ENCODE data around the gene KLF14. TPM values are rescaled to one million over a fixed set of nuclear protein-coding genes. Genes with fewer than 3 reads are reported as not detected.

The KLF14 gene
- not detected in 2 replicates for total RNA-seq
- polyA plus RNA-seq, result 0.01 TPM in 1 of 2 replicates, not detected in the other
- polyA plus RNA-seq (2011; cell fraction: cytosol; rRNA removed), result not detected in 2 replicates
- polyA plus RNA-seq (2011; cell fraction: nucleus; rRNA removed), result not detected in 2 replicates
- polyA plus RNA-seq (2012), result not detected in 2 replicates
- polyA minus RNA-seq, result not detected in 2 replicates
- not detected for polyA minus RNA-seq (2011; cell fraction: cytosol; rRNA and poly(A)+ RNA removed)
- not detected in 2 replicates for polyA minus RNA-seq (2011; cell fraction: nucleus; rRNA and poly(A)+ RNA removed)
- Bru-seq, nascent RNA, result not detected
- BruChase-seq, experiment 1, labeled RNA remaining after a 6-hour chase, result not detected
- not detected for BruChase-seq, experiment 2, labeled RNA remaining after a 2-hour chase
- long read RNA-seq, result 0 reads

- CTCF ChIA-PET, result interaction anchor here (1.0 to 1.5 kb wide), 4 partner anchors 9 to 663 kb away, joined by 3 to 11 read pairs (median 4); no protein-coding TSS in a partner anchor
- intact Hi-C loops (cut with micrococcal nuclease), result no loop called here
- no peak within 1 kb of the TSS for H3K9ac ChIP-seq (replicated peaks; ENCODE audit: extremely low read depth, insufficient read depth, low read length)
Observed at GRCh38 chr7:130733931-130734814, at the start of gene KLF14. KLF14 (minus strand) TSS chr7:130734207; CDS start chr7:130734033, 174 bp downstream.

GRCh38 chr7:130781346-130781745 lies 47.3 kb upstream of the KLF14 start:
- H3K9ac ChIP-seq (replicated peaks; ENCODE audit: extremely low read depth, insufficient read depth, low read length), result no peak overlapping the region

More at GRCh38 chr7:130733931-130734814, at the start of gene KLF14:
- Histone ChIP-seq H3K36me3 (ENCODE audit: control insufficient read depth in 2 of 2, extremely low read depth in 1 of 2, insufficient read depth in 2 of 2, low read length in 2 of 2) (no peaks in the 10 kb centered on the region), H3K9me3 (replicated peaks; ENCODE audit: control insufficient read depth, insufficient read depth, low read length) (peaks cover 10% of the 10 kb centered on the region), H3K4me1 (ENCODE audit: control insufficient read depth, extremely low read depth, insufficient read depth, low read length) (peaks cover 6% of the 10 kb centered on the region), H3K27ac (ENCODE audit: insufficient read depth, low read depth, low read length) (no peak within 1 kb of the TSS), H3K27me3 (ENCODE audit: control insufficient read depth in 2 of 2, insufficient read depth in 2 of 2, low read length in 2 of 2) (peaks cover 43 to 90% of the 10 kb centered on the region in 2 experiments), H3K9me1 (replicated peaks; ENCODE audit: control insufficient read depth, extremely low read depth, insufficient read depth, low read length) (no peaks in the 10 kb centered on the region), H3K4me2 (ENCODE audit: insufficient read depth, low read length) (peak within 1 kb of the TSS; percentile 100), H3K79me2 (ENCODE audit: control insufficient read depth, insufficient read depth, low read length) (no peaks in the 10 kb centered on the region), H3K4me3 (replicated peaks in 1 of 3; ENCODE audit: insufficient read depth in 1 of 3, low read depth in 1 of 3, low read length in 3 of 3) (peak within 1 kb of the TSS; percentile 64 to 93 (median 83)), H4K20me1 (replicated peaks; ENCODE audit: control insufficient read depth, extremely low read depth, insufficient read depth, low read length) (no peaks in the 10 kb centered on the region), H2AFZ (ENCODE audit: low read depth, low read length) (peak within 1 kb of the TSS; percentile 67)
- no TSS peak for BruUV-seq (replicated peaks)
- TF ChIP-seq FOS (IDR thresholded peaks at IDR 0.05; ENCODE audit: borderline replicate concordance, insufficient read depth, low read length), result no peak
- TF ChIP-seq GATA2 (IDR thresholded peaks at IDR 0.05; ENCODE audit: insufficient read depth, insufficient read length, low read depth, low read length), result no peak
- no peak for TF ChIP-seq MYC (IDR thresholded peaks at IDR 0.05; ENCODE audit: low read depth, low read length)
- no peak for TF ChIP-seq EZH2 (IDR thresholded peaks at IDR 0.05; ENCODE audit: borderline replicate concordance, low read depth, low read length, severe bottlenecking)
- DNase-seq (ENCODE audit: low read depth, low spot score), result no peak
- POLR2A ChIA-PET, result no interaction called here
- FAIRE-seq, result peak; percentile 55
- dilution Hi-C loops (cut with MboI; ENCODE audit: extremely low pct_ligation_motif_present, low sequenced_read_pairs), result no loop called here

More at GRCh38 chr7:130781346-130781745, 47.3 kb upstream of the KLF14 start:
- BruUV-seq (replicated peaks), result no TSS peak
- POLR2A ChIA-PET, result no interaction called here
- no peaks in the 10 kb centered on the region for H3K79me2 ChIP-seq (ENCODE audit: control insufficient read depth, insufficient read depth, low read length)
- intact Hi-C loops (cut with micrococcal nuclease) (no loop called here), dilution Hi-C loops (cut with MboI; ENCODE audit: extremely low pct_ligation_motif_present, low sequenced_read_pairs) (no loop called here)
- FAIRE-seq (no peak), DNase-seq (ENCODE audit: low read depth, low spot score) (no peak)
- peaks cover 19 to 37% of the 10 kb centered on the region in 2 experiments for H3K27me3 ChIP-seq (ENCODE audit: control insufficient read depth in 2 of 2, insufficient read depth in 2 of 2, low read length in 2 of 2)
- CTCF ChIA-PET, result no interaction called here
- no peak overlapping the region for H3K4me3 ChIP-seq (replicated peaks in 1 of 3; ENCODE audit: insufficient read depth in 1 of 3, low read depth in 1 of 3, low read length in 3 of 3)
- no peaks in the 10 kb centered on the region for H3K9me3 ChIP-seq (replicated peaks; ENCODE audit: control insufficient read depth, insufficient read depth, low read length)
- H2AFZ ChIP-seq (ENCODE audit: low read depth, low read length), result no peak overlapping the region
- no peak overlapping the region for H3K4me2 ChIP-seq (ENCODE audit: insufficient read depth, low read length)
- no peak for TF ChIP-seq GATA2 (IDR thresholded peaks at IDR 0.05; ENCODE audit: insufficient read depth, insufficient read length, low read depth, low read length)
- TF ChIP-seq POLR2A (IDR thresholded peaks at IDR 0.05; ENCODE audit: low read depth, low read length), result no peak
- H3K9me1 ChIP-seq (replicated peaks; ENCODE audit: control insufficient read depth, extremely low read depth, insufficient read depth, low read length), result no peaks in the 10 kb centered on the region
- H4K20me1 ChIP-seq (replicated peaks; ENCODE audit: control insufficient read depth, extremely low read depth, insufficient read depth, low read length), result no peaks in the 10 kb centered on the region
- no peaks in the 10 kb centered on the region for H3K36me3 ChIP-seq (ENCODE audit: control insufficient read depth in 2 of 2, extremely low read depth in 1 of 2, insufficient read depth in 2 of 2, low read length in 2 of 2)
- H3K4me1 ChIP-seq (ENCODE audit: control insufficient read depth, extremely low read depth, insufficient read depth, low read length), result no peaks in the 10 kb centered on the region
- H3K27ac ChIP-seq (ENCODE audit: insufficient read depth, low read depth, low read length), result no peak overlapping the region

Data from endothelial cell of umbilical vein (primary cell).